ENCODE results near the gene PTTG1IP2.

Gene PTTG1IP2

DNA sequence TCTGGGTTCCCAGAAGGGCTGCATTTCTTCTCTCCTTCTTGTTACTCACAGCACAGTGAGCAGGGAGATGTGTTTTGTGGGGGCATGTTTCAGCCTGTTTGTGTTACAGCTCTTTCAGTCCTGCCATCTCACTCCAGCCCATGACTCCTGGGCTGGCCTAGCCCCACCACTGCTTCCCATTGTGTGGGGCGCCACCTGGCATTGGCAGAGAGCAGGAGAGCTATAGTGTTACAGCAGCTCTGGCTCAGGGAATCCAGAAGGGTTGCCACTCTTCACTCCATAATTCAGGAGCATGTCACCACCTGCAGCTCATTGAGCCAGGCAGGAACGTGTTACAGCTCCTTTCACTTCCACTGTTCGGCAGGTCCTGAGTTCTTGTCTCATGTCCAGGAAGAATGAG is 36.2 kb upstream of the PTTG1IP2 start:
- Histone ChIP-seq H3K36me3 (ENCODE audit: control insufficient read depth in 2 of 2, insufficient read depth in 1 of 2, low read length in 2 of 2) (no peaks in the 10 kb centered on the region), H3K4me3 (ENCODE audit: low read depth, low read length) (no peak overlapping the region), H3K27ac (ENCODE audit: extremely low read depth, low read depth, low read length) (no peak overlapping the region), H3K4me1 (ENCODE audit: control insufficient read depth, insufficient read depth, low read length) (no peaks in the 10 kb centered on the region), H3K9me3 (ENCODE audit: control insufficient read depth, insufficient read depth, low read depth, low read length) (no peaks in the 10 kb centered on the region)
- ChIA-PET CTCF (interaction anchor here (0.6 to 2.2 kb wide), 6 partner anchors 12 to 1394 kb away, joined by 3 to 6 read pairs (median 4); no protein-coding TSS in a partner anchor), POLR2A (no interaction called here)
- TF ChIP-seq ZNF658 (tag by site-specific recombination; IDR thresholded peaks at IDR 0.05): no peak

DNA sequence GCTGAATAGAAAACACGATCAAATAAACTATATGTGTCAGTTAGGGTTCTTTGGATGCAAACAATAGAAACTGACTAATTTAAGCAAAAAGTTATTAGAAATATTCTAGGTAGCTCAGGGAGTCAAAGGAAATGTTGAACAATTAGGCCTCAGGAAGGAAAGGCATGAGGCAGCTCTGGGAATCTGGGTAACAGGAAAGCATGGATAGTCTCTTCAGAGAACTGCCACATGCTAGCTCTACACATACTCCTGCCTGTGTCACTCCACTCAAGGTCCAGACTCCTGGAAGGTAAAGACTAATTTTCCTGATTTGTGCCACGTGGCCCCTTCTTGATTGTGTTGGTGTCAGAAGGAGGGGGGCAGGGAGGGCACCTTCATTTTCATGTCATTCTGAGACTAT is 23.8 kb upstream of the PTTG1IP2 start:
- no peaks in the 10 kb centered on the region for H3K9me3 ChIP-seq (ENCODE audit: control insufficient read depth, insufficient read depth, low read depth, low read length)
- POLR2A ChIA-PET: no interaction called here
- no peaks in the 10 kb centered on the region for H3K4me1 ChIP-seq (ENCODE audit: control insufficient read depth, insufficient read depth, low read length)
- no peak overlapping the region for H3K4me3 ChIP-seq (ENCODE audit: low read depth, low read length)
- no peak overlapping the region for H3K27ac ChIP-seq (ENCODE audit: extremely low read depth, low read depth, low read length)
- CTCF ChIA-PET: no interaction called here
- no peak for TF ChIP-seq ZNF214 (tag by site-specific recombination; IDR thresholded peaks at IDR 0.05; ENCODE audit: borderline replicate concordance)
- TF ChIP-seq HOXC10 (CRISPR knock-in tag; IDR thresholded peaks at IDR 0.05): no peak
- no peak for TF ChIP-seq ZNF302 (tag by site-specific recombination; IDR thresholded peaks at IDR 0.05; ENCODE audit: low read depth)
- no peak for TF ChIP-seq ZNF221 (tag by site-specific recombination; IDR thresholded peaks at IDR 0.05; ENCODE audit: borderline replicate concordance)
- no peak for TF ChIP-seq ZNF76 (tag by site-specific recombination; IDR thresholded peaks at IDR 0.05; ENCODE audit: borderline replicate concordance, low read depth)
- TF ChIP-seq, protein P1, sequence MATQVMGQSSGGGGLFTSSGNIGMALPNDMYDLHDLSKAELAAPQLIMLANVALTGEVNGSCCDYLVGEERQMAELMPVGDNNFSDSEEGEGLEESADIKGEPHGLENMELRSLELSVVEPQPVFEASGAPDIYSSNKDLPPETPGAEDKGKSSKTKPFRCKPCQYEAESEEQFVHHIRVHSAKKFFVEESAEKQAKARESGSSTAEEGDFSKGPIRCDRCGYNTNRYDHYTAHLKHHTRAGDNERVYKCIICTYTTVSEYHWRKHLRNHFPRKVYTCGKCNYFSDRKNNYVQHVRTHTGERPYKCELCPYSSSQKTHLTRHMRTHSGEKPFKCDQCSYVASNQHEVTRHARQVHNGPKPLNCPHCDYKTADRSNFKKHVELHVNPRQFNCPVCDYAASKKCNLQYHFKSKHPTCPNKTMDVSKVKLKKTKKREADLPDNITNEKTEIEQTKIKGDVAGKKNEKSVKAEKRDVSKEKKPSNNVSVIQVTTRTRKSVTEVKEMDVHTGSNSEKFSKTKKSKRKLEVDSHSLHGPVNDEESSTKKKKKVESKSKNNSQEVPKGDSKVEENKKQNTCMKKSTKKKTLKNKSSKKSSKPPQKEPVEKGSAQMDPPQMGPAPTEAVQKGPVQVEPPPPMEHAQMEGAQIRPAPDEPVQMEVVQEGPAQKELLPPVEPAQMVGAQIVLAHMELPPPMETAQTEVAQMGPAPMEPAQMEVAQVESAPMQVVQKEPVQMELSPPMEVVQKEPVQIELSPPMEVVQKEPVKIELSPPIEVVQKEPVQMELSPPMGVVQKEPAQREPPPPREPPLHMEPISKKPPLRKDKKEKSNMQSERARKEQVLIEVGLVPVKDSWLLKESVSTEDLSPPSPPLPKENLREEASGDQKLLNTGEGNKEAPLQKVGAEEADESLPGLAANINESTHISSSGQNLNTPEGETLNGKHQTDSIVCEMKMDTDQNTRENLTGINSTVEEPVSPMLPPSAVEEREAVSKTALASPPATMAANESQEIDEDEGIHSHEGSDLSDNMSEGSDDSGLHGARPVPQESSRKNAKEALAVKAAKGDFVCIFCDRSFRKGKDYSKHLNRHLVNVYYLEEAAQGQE (tag by site-specific recombination; IDR thresholded peaks at IDR 0.05): no peak
- TF ChIP-seq, protein P2, sequence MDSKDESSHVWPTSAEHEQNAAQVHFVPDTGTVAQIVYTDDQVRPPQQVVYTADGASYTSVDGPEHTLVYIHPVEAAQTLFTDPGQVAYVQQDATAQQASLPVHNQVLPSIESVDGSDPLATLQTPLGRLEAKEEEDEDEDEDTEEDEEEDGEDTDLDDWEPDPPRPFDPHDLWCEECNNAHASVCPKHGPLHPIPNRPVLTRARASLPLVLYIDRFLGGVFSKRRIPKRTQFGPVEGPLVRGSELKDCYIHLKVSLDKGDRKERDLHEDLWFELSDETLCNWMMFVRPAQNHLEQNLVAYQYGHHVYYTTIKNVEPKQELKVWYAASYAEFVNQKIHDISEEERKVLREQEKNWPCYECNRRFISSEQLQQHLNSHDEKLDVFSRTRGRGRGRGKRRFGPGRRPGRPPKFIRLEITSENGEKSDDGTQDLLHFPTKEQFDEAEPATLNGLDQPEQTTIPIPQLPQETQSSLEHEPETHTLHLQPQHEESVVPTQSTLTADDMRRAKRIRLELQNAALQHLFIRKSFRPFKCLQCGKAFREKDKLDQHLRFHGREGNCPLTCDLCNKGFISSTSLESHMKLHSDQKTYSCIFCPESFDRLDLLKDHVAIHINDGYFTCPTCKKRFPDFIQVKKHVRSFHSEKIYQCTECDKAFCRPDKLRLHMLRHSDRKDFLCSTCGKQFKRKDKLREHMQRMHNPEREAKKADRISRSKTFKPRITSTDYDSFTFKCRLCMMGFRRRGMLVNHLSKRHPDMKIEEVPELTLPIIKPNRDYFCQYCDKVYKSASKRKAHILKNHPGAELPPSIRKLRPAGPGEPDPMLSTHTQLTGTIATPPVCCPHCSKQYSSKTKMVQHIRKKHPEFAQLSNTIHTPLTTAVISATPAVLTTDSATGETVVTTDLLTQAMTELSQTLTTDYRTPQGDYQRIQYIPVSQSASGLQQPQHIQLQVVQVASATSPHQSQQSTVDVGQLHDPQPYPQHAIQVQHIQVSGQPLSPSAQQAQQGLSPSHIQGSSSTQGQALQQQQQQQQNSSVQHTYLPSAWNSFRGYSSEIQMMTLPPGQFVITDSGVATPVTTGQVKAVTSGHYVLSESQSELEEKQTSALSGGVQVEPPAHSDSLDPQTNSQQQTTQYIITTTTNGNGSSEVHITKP (tag by site-specific recombination; IDR thresholded peaks at IDR 0.05): no peak
- TF ChIP-seq ZNF501 (tag by site-specific recombination; IDR thresholded peaks at IDR 0.05): no peak
- TF ChIP-seq ZNF837 (tag by site-specific recombination; IDR thresholded peaks at IDR 0.05): no peak
- no peak for TF ChIP-seq RBAK (tag by site-specific recombination; IDR thresholded peaks at IDR 0.05)
- TF ChIP-seq, protein P3, sequence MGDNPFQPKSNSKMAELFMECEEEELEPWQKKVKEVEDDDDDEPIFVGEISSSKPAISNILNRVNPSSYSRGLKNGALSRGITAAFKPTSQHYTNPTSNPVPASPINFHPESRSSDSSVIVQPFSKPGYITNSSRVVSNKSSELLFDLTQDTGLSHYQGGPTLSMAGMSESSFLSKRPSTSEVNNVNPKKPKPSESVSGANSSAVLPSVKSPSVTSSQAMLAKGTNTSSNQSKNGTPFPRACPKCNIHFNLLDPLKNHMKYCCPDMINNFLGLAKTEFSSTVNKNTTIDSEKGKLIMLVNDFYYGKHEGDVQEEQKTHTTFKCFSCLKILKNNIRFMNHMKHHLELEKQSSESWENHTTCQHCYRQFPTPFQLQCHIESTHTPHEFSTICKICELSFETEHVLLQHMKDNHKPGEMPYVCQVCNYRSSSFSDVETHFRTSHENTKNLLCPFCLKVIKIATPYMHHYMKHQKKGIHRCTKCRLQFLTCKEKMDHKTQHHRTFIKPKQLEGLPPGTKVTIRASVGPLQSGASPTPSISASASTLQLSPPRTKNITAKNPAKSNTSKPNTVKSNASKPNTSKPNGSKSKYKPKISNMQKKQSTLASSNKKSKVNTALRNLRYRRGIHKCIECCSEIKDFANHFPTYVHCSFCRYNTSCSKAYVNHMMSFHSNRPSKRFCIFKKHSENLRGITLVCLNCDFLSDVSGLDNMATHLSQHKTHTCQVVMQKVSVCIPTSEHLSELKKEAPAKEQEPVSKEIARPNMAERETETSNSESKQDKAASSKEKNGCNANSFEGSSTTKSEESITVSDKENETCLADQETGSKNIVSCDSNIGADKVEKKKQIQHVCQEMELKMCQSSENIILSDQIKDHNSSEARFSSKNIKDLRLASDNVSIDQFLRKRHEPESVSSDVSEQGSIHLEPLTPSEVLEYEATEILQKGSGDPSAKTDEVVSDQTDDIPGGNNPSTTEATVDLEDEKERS (tag by site-specific recombination; IDR thresholded peaks at IDR 0.05): no peak
- TF ChIP-seq, protein P4, sequence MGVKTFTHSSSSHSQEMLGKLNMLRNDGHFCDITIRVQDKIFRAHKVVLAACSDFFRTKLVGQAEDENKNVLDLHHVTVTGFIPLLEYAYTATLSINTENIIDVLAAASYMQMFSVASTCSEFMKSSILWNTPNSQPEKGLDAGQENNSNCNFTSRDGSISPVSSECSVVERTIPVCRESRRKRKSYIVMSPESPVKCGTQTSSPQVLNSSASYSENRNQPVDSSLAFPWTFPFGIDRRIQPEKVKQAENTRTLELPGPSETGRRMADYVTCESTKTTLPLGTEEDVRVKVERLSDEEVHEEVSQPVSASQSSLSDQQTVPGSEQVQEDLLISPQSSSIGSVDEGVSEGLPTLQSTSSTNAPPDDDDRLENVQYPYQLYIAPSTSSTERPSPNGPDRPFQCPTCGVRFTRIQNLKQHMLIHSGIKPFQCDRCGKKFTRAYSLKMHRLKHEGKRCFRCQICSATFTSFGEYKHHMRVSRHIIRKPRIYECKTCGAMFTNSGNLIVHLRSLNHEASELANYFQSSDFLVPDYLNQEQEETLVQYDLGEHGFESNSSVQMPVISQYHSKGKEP (tag by site-specific recombination; IDR thresholded peaks at IDR 0.05): no peak
- no peak for TF ChIP-seq ZNF114 (tag by site-specific recombination; IDR thresholded peaks at IDR 0.05)
- TF ChIP-seq ZNF175 (tag by site-specific recombination; IDR thresholded peaks at IDR 0.05): no peak
- H3K36me3 ChIP-seq (ENCODE audit: control insufficient read depth in 2 of 2, insufficient read depth in 1 of 2, low read length in 2 of 2): no peaks in the 10 kb centered on the region

Measured in HEK293 (cell line).